Neural progenitor cell (in vitro differentiated cells): Measurements from ENCODE around the gene ZNF835. TPM values are rescaled to one million over a fixed set of nuclear protein-coding genes. Genes with fewer than 3 reads are reported as not detected.

Experiments
- DNase-seq: peaks from one replicate; pipeline ENCODE4 v3.0.0-alpha.2; 2016; ENCODE audit warnings: low spot score
- H2AFZ ChIP-seq: fragments of 200-600 bp; sonication (generic); replicated peaks from 2 replicates; pipeline ENCODE4 v1.6.1; 2016; ENCODE audit warnings: antibody characterized with exemption
- H3F3A ChIP-seq: fragments of 200-600 bp; sonication (generic); 2 replicates; pipeline ENCODE4 v1.6.1; 2016; ENCODE audit warnings: antibody characterized with exemption, low read depth
- H3K27ac ChIP-seq: fragments of 200-600 bp; sonication (generic); 2 replicates; pipeline ENCODE4 v1.5.1; 2016; ENCODE audit warnings: mild to moderate bottlenecking
- H3K27me3 ChIP-seq: fragments of 200-600 bp; sonication (generic); 2 replicates; pipeline ENCODE4 v1.6.1; 2016; ENCODE audit warnings: mild to moderate bottlenecking, moderate library complexity
- H3K36me3 ChIP-seq: fragments of 200-600 bp; sonication (generic); 2 replicates; pipeline ENCODE4 v1.5.1; 2016
- H3K4me1 ChIP-seq: fragments of 200-600 bp; sonication (generic); 2 replicates; pipeline ENCODE4 v1.6.1; 2016; ENCODE audit warnings: mixed run types
- H3K4me2 ChIP-seq: fragments of 200-600 bp; sonication (generic); 2 replicates; pipeline ENCODE4 v1.6.1; 2016
- H3K4me3 ChIP-seq: fragments of 200-600 bp; sonication (generic); 2 replicates; pipeline ENCODE4 v1.5.1; 2016
- H3K79me2 ChIP-seq: fragments of 200-600 bp; sonication (generic); 2 replicates; pipeline ENCODE4 v1.6.1; 2016; ENCODE audit warnings: low read depth
- H3K9ac ChIP-seq: fragments of 200-600 bp; sonication (generic); 2 replicates; pipeline ENCODE4 v1.6.1; 2016
- H3K9me3 ChIP-seq: fragments of 200-600 bp; sonication (generic); 2 replicates; pipeline ENCODE4 v1.5.1; 2016; ENCODE audit warnings: low read depth
- H4K20me1 ChIP-seq: fragments of 200-600 bp; sonication (generic); 2 replicates; pipeline ENCODE4 v1.6.1; 2016; ENCODE audit warnings: low read depth
- H3K27ac Mint-ChIP-seq: 3 replicates; pipeline ENCODE4 v1.8.0; 2021; ENCODE audit warnings: mixed read lengths
- H3K27me3 Mint-ChIP-seq: 2 replicates; pipeline ENCODE4 v1.8.0; 2022; ENCODE audit warnings: low read depth, mild to moderate bottlenecking, inconsistent platforms, moderate library complexity, mixed read lengths; ENCODE audit not compliant: insufficient read depth
- H3K36me3 Mint-ChIP-seq: 3 replicates; pipeline ENCODE4 v1.8.0; 2021; ENCODE audit warnings: mixed read lengths
- H3K4me1 Mint-ChIP-seq: 3 replicates; pipeline ENCODE4 v1.8.0; 2021; ENCODE audit warnings: mixed read lengths
- H3K4me3 Mint-ChIP-seq: 3 replicates; pipeline ENCODE4 v1.8.0; 2021; ENCODE audit warnings: mild to moderate bottlenecking, moderate library complexity, mixed read lengths
- H3K9me3 Mint-ChIP-seq: 3 replicates; pipeline ENCODE4 v1.8.0; 2020; ENCODE audit warnings: mixed read lengths
- EZH2 ChIP-seq: fragments of 200-600 bp; sonication (generic); IDR thresholded peaks from 2 replicates; pipeline ENCODE4 v1.6.1; 2017; ENCODE audit warnings: antibody characterized with exemption, mild to moderate bottlenecking, moderate library complexity
- EZH2phosphoT487 ChIP-seq: fragments of 200-600 bp; sonication (generic); IDR thresholded peaks from 2 replicates; pipeline ENCODE4 v1.6.1; 2017; ENCODE audit warnings: antibody characterized with exemption
- total RNA-seq: library from RNA; depleted of rRNA; stranded (reverse); fragments of >200 nt; gene quantifications from 2 replicates; pipeline ENCODE4 v1.2.3, GENCODE V29; 2015; ENCODE audit warnings: low replicate concordance
- TF ChIP-seq, protein P1 (sequence below): fragments of 200-600 bp; sonication (generic); IDR thresholded peaks from 2 replicates; pipeline ENCODE4 v1.5.1; 2017; ENCODE audit warnings: antibody characterized with exemption, mild to moderate bottlenecking

ZNF835 gene
- total RNA-seq, 1 donor from 2014 or later = not detected

DNA sequence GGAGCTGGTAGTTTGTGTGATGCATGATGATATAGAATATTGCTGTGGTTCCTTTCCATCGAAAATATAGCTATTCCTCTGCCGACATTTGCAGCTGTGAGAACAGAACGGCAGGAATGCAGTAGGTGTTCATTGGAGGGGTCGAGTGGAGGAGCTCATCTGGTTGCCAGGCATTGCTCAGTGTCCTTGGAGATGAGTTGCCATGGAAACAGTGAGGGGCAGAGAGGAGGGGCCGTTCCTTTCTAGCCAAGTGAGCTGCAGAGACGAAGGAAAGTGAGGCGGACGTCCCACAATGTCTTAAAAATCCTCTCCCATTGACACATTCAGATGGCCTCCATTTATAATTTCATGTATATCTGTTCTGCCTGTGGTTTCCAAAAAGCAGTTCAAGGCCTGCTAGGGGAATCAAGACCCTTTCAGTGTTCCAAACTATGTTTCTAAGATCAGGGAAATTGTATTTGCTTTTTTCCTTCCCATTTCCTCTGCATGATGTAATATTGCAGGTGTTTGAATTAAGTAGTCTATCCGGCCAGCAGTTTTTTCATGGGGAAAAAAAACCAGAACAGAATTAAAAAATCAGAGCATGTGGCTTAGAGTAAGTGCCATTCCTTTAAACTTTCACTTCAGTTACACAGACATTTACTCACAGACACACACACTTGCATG, 41.2 kb upstream of the ZNF835 start:
- Mint-ChIP-seq H3K27ac (no peak overlapping the region), H3K9me3 (peaks cover 62% of the 10 kb centered on the region)
- no peak overlapping the region for H3K4me3 ChIP-seq

DNA sequence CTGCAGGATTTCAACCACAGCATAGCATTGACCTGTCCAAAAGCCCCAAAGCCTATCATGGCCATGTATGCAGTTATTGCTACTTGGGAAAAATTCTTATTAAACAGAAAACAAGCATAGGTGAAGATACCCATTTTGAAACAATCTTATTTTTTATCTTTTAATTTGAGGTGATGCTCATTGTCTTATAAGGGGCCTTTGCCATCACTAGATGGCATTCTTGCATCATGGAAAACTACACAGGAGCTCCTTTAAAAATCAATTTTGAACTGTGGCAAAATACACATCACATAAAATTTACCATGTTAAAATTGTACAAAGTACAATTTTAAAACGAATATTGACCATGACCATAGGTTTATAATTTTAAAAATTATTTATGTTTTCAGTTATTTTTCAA, 38.9 kb upstream of the ZNF835 start:
- H3K79me2 ChIP-seq = no peaks in the 10 kb centered on the region

More for the DNA sequence above, 41.2 kb upstream of the ZNF835 start:
- Histone ChIP-seq H3K27me3 (no peaks in the 10 kb centered on the region), H2AFZ (no peak overlapping the region), H4K20me1 (no peaks in the 10 kb centered on the region), H3F3A (no peaks in the 10 kb centered on the region), H3K4me1 (no peaks in the 10 kb centered on the region), H3K79me2 (no peaks in the 10 kb centered on the region), H3K9me3 (peaks cover 15% of the 10 kb centered on the region), H3K9ac (no peak overlapping the region), H3K36me3 (no peaks in the 10 kb centered on the region), H3K27ac (no peak overlapping the region), H3K4me2 (no peak overlapping the region)
- TF ChIP-seq EZH2phosphoT487 = no peak
- TF ChIP-seq, protein P1, sequence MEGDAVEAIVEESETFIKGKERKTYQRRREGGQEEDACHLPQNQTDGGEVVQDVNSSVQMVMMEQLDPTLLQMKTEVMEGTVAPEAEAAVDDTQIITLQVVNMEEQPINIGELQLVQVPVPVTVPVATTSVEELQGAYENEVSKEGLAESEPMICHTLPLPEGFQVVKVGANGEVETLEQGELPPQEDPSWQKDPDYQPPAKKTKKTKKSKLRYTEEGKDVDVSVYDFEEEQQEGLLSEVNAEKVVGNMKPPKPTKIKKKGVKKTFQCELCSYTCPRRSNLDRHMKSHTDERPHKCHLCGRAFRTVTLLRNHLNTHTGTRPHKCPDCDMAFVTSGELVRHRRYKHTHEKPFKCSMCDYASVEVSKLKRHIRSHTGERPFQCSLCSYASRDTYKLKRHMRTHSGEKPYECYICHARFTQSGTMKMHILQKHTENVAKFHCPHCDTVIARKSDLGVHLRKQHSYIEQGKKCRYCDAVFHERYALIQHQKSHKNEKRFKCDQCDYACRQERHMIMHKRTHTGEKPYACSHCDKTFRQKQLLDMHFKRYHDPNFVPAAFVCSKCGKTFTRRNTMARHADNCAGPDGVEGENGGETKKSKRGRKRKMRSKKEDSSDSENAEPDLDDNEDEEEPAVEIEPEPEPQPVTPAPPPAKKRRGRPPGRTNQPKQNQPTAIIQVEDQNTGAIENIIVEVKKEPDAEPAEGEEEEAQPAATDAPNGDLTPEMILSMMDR = no peak
- no peak for TF ChIP-seq EZH2
- Mint-ChIP-seq H3K27me3 (peaks cover 4% of the 10 kb centered on the region), H3K36me3 (no peaks in the 10 kb centered on the region), H3K4me1 (no peaks in the 10 kb centered on the region), H3K4me3 (no peak overlapping the region)
- DNase-seq = no peak

DNA sequence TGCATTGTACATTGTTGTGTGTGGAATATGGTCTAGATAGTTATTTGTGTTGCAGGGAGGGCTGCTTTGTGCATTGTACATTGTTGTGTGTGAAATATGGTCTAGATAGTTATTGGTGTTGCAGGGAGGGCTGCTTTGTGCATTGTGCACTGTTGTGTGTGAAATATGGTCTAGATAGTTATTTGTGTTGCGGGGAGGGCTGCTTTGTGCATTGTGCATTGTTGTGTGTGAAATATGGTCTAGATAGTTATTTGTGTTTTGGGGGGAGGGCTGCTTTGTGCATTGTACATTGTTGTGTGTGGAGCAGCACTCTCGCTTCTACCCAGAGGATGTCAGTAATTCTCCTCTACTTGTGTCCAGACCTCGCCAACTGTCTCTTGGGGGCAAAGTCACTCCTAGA, 36.3 kb upstream of the ZNF835 start:
- H3K4me3 ChIP-seq = no peak overlapping the region
- no peaks in the 10 kb centered on the region for H3K4me1 ChIP-seq
- H3K4me2 ChIP-seq = no peak overlapping the region
- peaks cover 25% of the 10 kb centered on the region for H3K9me3 ChIP-seq
- no peaks in the 10 kb centered on the region for H4K20me1 ChIP-seq
- H3F3A ChIP-seq = no peaks in the 10 kb centered on the region
- no peaks in the 10 kb centered on the region for H3K27me3 ChIP-seq
- H3K9ac ChIP-seq = no peak overlapping the region
- DNase-seq = no peak
- H3K36me3 ChIP-seq = no peaks in the 10 kb centered on the region
- H3K27me3 Mint-ChIP-seq = no peaks in the 10 kb centered on the region
- peaks cover 68% of the 10 kb centered on the region for H3K9me3 Mint-ChIP-seq
- H3K4me3 Mint-ChIP-seq = no peak overlapping the region
- no peak overlapping the region for H3K27ac ChIP-seq
- no peaks in the 10 kb centered on the region for H3K79me2 ChIP-seq
- TF ChIP-seq, protein P1 = no peak
- TF ChIP-seq EZH2phosphoT487 (no peak), EZH2 (no peak)
- H3K36me3 Mint-ChIP-seq = no peaks in the 10 kb centered on the region
- no peak overlapping the region for H3K27ac Mint-ChIP-seq
- no peak overlapping the region for H2AFZ ChIP-seq
- no peaks in the 10 kb centered on the region for H3K4me1 Mint-ChIP-seq

More for the DNA sequence above, 38.9 kb upstream of the ZNF835 start:
- no peak for TF ChIP-seq EZH2phosphoT487
- no peak for TF ChIP-seq EZH2
- TF ChIP-seq, protein P1 = no peak
- Histone ChIP-seq H3K9ac (no peak overlapping the region), H3K27me3 (no peaks in the 10 kb centered on the region), H2AFZ (no peak overlapping the region), H3F3A (no peaks in the 10 kb centered on the region), H3K4me2 (no peak overlapping the region), H3K36me3 (no peaks in the 10 kb centered on the region), H4K20me1 (no peaks in the 10 kb centered on the region), H3K9me3 (peaks cover 13% of the 10 kb centered on the region), H3K4me3 (no peak overlapping the region), H3K27ac (no peak overlapping the region), H3K4me1 (no peaks in the 10 kb centered on the region)
- DNase-seq = no peak
- H3K4me3 Mint-ChIP-seq = no peak overlapping the region
- H3K27me3 Mint-ChIP-seq = peaks cover 3% of the 10 kb centered on the region
- H3K4me1 Mint-ChIP-seq = no peaks in the 10 kb centered on the region
- no peaks in the 10 kb centered on the region for H3K36me3 Mint-ChIP-seq
- no peak overlapping the region for H3K27ac Mint-ChIP-seq
- H3K9me3 Mint-ChIP-seq = peaks cover 58% of the 10 kb centered on the region
